ENCODE data around the gene PCSK4.
A peak's percentile ranks its signal among the peaks of the same experiment; 100 is the strongest.
"Not testable (repeated sequence)": the region's sequence is repeated elsewhere in the genome, so short reads cannot be mapped to it uniquely, and the experiment has no call there.

PCSK4 gene

DNA sequence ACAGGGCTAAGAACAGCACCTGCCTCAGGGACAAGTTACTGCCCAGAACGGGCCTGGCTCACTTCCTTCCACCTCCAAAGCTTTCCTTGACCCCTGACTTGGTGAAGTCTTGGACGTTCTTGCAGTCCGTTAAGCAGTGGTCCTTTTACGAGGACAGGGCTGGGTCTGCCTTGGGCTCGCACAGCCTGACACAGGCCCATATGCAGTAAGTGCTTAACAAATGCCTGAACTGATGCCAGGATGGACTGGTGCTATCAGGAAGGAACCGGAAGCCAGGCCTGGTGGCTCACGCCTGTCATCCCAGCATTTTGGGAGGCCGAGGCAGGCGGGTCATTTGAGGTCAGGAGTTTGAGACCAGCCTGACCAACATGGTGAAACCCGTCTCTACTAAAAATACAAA is 31.9 kb upstream of the PCSK4 start:
- no peak for DNase-seq (ENCODE audit: low spot score)

DNA sequence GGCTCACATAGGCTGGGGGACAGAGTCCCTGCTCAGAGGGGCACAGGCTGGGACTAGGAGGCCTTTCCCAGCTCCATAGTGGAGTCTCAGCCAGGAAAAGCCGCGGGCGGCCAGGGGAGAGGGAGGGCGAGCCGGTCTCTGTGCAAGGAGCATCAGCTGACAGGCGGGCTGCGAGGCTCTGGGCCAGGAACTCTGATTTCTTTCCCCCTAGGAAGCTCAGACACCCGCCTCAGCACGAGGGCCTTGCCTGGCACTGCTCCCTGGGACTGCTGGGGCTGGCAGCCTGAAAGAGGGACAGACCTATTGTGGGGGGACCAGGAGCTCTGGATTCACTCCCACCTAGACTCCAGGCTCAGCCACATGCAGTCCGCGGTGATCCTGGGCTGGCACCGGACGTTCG is 31.5 kb upstream of the PCSK4 start:
- DNase-seq (ENCODE audit: low spot score): no peak

DNA sequence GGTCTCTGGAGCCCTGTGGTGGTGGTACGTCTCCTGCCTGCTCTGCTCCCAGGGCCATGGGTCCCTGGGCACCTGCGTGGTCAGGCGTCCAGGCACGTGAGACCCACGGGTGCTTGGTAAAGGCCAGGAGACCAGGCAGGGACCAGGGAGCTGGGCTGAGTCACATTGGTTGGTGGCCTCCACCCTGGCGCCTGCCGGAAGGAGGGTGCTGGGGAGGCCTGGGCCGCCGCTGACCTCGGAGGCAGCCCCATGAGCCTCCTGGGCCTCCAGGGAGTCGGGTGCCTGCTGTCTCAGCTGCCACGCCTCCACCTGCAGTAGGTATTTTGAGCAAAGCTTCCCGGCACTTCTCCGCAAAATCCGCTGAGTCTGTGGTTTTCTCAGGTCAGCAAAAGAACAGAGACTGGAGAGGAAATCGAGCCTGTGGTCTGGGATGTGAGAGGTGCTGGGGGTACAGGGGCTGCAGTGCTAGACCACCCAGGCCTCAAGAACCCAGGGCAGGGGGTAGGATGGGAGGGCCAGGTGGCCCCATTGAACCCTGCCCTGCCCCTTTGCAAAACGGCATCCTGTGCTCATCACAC is 30.1 kb upstream of the PCSK4 start:
- DNase-seq (ENCODE audit: low spot score): no peak

DNA sequence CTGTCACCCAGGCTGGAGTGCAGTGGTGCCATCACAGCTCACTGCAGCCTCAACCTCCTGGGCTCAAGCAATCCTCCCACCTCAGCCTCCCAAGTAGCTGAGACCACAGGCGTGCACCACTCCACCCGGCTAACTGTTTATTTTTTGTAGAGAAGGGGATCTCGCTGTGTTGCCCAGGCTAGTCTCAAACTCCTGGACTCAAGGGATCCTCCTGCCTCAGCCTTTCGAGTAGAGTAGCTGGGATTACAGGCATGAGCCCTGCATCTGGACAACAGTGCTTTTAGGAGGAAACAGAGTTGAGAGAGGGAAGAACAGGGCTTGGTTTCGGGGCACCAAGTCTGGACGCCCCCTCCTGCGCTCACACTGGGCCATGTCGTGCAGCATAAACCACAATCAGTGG is 29.7 kb upstream of the PCSK4 start:
- not testable (repeated sequence) for DNase-seq (ENCODE audit: low spot score)

DNA sequence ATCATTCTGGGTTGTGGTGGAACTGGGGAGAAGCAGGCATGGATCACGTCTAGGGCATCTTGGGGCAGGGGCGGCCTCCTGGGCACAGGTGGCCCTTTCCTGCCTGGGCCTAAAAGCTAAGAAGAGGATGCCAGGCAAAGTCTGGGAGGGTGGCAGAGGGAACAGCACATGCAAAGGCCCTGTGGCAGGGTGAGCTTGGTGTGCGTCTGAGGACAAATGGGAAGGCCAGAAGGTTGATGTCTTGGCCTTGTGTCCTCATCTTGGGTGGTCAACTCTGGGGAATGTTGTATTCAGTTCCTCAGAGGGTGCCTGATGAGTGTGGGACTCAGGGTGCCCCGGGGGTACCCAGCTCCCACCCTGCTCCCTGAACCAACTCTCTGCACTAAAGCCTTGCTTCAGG is 28.3 kb upstream of the PCSK4 start:
- DNase-seq (ENCODE audit: low spot score): no peak

DNA sequence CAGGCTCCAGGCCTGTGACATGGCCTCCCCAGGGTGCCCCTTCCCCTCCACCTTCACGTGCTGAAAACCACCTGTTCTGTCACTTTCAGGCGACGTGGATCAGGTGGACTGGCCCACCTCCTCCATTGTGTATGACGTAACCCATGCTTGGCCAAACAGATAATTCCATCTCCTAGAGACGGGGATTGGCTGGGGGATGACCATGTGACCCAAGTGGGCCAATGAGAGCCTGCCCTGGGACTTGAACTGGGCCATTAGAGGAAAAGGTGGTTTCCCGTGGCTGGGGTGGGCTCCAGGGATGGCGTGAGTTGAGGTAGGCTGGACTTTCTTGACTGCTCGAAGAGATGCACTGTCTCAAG is 26.2 kb upstream of the PCSK4 start:
- DNase-seq (ENCODE audit: low spot score): no peak

DNA sequence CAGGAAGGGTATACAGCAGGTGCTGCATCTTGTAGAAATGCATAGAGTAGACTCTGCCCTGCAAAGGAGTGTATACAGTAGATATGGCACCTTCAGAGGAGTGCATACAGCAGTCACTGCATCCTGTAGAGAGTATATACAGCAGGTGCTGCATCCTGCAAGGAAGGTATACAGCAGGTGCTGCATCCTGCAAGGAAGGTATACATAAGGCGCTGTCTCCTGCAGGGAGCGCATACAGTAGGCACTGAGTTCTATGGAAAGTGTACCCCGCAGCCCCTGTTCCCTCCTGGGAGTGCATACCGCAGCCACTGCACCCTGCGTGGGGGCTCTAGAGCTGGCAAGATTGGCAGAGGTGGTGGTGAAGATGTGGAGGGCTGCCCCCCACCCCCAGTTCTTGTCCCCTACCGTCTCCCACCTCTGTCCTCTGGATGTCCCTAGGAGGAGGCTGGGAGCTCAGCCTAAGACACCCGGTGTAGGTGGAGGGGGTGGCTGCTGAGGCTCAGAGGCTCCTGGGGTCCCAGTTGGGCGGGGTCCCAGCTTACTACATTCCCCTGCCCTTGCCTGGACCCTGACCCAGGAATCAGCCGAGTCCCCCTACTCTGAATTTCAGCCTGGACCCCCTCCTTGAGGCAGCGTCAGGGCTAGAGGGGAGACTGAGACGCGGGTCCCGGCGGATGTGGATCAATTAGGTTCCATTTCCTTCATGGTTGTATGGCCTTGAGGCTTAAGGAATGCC is 25.0 kb upstream of the PCSK4 start:
- no peak for DNase-seq (ENCODE audit: low spot score)

DNA sequence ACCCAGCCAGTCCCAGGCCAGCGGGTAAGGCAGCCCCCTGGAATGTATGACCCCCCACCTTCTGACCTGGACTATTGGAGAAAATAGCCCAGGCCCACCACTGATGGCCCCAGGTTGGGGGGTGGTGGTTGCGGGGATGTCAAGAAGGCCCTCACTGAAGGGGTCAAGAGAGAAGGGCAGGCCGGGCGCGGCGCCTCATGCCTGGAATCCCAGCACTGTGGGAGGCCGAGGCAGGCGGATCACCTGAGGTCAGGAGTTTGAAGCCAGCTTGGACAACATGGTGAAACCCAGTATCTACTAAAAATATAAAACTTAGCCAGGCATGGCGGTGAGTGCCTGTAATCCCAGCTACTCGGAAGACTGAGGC is 24.1 kb upstream of the PCSK4 start:
- DNase-seq (ENCODE audit: low spot score): no peak

DNA sequence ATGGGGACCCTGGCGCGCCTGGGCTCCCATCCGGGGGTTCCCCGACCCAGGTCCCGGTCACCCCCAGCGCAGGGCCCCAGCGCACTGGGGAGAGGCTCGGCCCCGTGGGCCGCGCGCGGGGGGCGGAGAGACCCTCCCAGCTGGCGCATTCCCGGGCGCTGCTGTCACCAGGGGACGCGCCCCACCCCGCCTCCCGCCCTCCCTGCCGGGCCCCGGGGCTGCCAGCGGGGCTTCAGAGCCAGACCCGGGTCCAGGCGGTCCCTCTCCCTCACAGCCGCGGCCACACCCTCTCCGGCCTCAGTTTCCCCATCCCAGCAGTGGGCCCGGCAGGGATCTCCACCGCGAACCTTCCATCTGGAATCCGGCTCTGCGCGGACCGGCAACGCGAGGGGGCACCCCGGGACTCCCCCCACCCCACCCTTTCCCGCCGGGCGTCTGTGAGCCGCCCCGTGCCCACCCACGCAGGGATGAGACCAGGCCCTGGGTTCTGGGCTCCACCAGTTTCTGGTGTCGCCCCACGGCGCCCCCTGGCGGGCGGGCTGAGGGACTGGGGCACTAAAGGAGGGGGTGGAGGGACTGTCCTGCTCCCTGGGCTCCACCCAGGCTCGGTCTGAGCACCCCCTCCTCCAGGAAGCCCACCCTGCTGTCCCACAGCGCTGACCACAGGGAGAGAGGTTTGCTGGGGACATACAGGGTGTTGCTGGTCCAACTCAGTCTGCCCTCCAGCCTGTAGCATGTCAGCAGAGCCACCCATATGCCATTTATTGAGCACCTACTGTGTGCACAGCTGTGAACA is 23.5 kb upstream of the PCSK4 start:
- DNase-seq (ENCODE audit: low spot score): peak; percentile 82

DNA sequence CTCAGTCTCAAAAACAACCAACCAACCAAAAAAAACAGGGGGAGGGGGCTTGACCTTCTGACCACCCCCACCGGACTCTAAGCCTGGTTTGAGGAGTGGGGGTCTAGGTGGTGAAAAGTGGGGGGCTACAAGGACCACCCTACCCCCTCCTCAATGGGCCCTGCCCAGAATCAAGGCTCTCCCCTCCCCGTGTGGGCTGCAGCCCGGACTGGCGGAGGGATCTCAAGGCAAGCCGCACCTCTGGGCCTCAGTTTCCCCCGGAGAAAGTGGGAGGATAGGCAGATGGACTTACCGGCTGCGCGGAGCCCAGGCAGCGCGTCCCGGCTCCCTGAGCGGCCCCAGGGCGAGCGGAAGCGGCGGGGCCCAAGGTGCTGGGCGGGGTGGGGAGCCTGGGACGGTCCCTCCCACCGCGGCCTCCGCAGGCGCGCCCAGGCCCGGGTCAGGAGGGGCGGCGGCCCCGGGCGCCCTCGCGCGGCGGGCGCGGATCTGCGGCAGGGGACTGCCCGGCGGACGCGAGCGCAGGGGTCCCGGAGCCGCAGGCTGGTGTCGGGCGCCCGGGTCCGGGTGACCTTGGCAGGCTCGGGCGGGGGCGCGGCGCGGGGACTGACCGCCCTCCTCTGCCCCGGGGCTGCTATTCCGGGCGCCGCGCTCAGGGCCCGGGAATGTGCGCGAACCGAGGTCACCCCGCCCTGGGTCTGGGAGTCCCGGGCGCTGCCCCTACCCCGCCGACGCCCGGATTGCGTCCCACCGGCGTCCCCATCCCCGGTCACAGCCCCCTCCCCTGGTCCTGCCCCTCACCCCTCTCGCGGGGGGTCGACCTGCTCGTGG is 22.7 kb upstream of the PCSK4 start, which contains the start of gene ADAMTSL5:
ADAMTSL5 (minus strand) TSS at position 349 of the 828 bp plus-strand sequence. CDS start 2,076 bp downstream, outside the sequence.
- peak; percentile 82 for DNase-seq (ENCODE audit: low spot score)

DNA sequence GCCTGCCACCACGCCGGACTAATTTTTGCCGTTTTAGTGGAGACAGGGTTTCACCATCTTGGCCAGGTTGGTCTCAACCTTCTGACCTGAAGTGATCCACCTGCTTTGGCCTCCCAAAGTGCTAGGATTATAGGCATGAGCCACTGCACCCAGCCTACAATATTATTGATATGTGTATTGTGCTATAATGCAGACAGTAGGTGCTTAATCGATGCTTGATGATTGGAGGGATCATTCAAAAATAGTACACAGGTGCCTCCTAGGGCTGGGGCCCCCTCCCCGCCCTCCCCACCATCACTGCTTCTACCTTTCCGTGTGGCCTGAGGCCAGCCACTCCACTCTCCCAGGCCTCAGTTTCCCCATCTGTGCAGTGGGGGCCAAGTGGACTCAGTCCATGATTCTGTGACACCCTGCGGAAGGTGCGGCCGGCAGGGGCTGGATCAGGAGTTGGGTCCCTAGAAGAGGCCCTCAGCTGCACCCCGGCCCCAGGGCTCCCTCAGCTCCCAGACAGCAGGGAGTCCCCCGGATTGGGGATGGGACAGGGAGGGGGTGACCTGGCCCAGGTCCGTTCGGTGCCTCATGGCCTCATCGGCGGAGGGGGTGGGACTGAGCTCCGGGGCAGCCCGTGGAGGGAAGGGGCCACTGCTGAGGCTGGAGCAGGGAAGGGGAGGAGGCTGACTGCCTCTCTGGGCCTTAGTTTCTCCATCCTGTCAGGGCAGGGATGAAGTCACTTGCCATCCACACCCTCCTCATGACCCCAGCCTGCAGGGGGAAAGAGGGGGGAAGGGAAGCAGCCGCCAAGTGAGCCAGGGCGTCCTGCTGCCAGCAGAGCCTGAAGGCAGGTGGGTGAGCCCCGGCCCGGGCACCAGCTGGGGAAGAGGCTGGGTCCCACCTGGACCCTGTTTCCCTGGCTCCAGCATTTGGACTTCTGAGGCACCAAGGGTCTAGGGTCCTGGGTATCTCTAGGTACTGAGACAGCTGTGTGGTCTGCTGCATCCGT is 21.5 kb upstream of the PCSK4 start:
- DNase-seq (ENCODE audit: low spot score): no peak

DNA sequence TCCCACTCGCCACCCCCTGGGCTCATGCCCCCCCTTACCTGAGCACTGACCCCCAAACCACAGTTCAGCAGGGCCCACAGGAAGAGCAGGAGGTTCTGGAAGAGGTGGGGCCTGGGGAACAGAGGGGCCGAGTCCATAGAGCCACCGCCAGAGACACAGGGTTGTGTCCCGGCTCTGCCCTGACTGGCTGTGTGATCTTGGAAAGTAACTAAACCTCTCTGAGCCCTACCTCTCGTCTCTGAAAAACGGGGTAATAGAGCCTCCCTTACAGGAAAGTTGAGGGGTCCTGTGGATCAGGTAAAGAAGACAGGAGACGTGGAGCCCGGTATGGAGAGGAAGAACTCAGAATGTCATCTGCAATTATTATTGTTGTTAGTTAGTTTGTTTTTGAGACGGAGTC is 20.7 kb upstream of the PCSK4 start:
- DNase-seq (ENCODE audit: low spot score): no peak

DNA sequence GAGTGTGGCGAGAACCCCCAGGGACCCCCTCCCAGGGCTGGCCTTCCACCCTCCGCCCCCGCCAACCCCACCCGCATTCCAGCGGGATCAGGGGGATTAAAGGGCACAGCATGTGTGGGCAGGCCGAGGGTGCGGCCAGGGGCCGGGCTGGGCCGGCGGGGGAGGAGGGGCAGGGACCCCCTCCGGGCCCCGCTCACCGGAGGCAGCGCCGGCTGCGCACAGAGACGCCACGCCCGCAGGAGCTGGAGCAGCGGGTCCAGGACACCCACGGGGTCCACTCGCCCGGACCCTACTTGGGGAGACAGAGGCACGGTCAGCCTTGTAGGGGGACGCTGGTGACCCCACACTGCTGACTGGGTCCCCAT is 20.3 kb upstream of the PCSK4 start:
- no peak for DNase-seq (ENCODE audit: low spot score)

DNA sequence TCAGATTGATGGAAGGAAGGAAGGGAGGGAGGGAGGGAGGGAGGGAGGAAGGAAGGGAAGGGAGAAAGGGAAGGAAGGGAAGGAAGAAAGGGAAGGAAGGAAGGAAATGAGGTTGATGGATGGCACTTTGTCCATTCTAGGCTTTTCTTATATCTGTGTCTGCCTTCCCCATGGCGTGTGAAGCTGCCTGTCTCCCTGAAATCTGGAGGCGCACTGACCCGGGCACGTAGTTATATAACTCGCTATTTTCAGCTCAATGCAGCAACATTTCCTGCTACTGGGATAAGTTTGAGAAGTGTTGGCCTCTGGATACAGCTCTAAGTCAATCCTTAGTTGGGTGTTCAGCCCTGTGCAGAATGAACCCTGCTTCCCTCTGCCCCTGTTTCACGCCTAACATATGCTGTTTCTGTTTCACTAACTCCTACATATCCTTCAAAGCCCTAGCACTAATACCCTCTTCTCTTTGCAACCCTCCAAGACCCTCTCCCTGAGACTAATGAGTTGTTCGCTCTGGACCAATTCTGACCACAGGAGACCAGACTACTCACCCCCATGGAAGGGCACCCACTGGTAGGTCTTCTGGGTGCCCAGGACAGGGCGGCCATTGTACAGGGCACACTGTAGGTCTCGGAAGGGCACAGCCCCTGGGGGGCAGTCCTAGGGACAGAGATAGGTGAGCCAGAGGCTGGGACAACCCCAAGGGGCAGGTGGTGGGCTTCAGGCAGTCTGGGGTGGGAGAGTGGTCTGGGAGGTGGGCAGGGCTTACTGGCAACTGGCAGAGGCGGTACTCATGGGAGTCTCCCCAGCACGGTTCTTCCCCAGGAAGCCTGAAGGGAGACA is 19.7 kb upstream of the PCSK4 start:
- no peak for DNase-seq (ENCODE audit: low spot score)

DNA sequence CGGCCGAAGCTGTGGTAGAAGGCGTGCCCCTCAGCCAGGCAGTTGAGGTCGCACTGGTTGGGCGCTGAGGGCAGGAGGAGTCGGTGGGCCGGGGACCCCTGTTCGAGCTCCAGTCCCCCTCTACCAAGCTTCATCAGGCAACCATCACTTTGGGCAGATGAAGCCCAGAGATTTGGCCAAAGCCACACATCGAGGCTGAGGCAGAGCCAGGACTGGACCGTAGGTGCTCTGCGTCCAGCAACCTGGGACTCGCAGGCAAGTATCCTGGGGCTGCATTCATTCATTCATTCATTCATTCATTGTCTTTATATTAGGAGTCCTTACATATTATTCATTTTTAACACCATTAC is 18.3 kb upstream of the PCSK4 start:
- no peak for DNase-seq (ENCODE audit: low spot score)

DNA sequence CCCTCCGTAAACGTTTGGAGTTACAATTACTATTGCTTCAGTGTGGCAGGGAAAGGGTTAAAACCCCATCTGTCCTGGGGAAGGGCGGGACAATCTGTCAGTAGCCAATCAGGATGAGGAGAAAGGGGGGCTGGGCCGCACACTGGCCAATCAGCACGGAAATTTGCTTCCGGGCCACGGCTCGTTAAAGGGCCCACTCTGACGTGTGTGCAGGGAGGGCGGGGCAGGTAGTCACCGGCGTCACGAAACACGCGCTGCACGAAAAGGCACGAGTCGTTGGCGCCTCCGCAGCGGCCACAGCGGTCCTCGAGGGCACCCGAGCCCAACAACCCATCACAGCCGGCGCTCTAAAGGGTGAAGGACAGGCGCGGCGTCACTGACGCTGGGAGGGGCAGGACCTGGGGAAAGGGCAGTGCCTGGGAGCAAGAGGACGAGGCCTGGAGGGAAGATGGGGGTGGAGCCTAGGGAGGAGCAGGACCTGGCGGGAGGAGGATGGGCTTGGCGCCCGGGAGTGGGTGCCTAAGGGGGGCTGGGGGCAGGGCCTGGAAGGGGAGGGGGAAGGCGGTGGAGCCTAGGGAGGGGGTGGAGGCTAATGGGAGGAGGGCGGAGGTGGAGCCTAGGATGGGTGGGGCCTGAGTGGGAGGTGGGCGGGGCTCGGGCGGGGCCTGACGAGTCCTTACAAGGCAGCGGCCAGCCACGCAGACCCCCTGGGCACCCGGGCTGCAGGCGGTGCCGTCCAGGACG is 17.8 kb upstream of the PCSK4 start:
- peak; percentile 100 for DNase-seq (ENCODE audit: low spot score)

DNA sequence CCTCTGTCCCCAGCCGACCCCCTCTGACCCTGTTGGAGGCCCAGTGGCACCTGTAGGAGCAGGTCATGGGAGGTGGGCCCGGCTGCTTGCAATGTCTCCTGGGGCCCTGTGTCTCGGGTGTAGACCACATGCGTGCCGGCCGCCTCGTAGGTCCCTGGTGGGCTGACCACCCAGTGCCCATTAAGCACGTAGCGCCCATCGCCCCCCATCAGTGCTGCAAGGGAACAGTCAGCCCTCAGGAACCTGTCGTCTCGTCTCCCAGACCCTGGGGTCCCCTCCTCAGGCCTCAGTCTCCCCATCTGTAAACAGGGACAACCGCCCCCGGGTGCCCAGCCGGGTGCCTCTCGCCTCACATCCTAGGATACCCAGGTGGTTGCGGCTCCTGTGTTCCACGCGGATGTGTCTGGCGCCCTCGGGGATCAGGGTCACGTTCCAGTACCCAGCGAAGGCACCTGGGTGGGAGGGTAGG is 17.1 kb upstream of the PCSK4 start:
- no peak for DNase-seq (ENCODE audit: low spot score)

DNA sequence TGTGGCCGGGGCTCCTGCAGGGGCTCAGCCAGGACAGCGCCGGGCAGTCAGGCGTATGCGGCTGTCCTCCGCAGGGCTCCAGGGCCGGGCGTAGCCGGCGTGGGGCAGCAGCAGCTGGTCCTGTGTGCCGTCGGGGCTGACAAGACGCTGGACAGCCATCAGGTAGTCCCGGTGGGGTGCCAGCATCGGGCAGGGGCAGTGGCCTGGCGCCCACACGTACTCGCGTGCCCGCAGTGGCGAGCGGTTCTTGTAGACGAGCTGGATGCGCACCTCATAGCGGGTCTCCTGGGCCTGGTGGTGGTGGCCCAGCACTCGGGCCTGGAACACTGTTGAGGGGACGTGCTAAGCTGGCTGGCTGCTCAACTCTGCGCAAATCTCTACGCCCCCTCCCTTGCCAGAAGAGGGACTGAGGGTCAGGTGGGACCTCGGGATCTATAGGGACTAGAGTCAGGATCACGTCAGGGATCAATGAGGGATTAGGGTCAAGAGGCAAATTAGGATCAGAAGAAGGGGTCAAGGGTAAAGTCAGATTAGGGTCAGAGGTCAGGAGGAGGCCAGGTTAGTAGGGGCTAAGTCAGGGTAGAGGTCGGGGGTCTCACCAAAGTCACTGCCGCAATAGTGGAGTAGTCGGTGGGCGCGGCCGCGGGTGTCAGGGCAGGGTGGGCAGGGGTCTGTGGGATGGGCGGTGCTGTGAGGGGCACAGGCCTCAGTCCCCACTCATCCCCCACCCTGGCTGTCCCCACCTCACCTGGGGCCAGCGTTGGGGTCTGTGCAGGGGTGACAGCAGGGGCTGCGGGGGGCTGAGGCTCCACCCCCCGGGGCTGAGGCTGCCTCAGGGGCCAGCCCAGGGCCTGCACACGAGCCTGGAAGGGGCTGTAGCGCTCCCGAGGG is 16.1 kb upstream of the PCSK4 start:
- DNase-seq (ENCODE audit: low spot score): no peak

DNA sequence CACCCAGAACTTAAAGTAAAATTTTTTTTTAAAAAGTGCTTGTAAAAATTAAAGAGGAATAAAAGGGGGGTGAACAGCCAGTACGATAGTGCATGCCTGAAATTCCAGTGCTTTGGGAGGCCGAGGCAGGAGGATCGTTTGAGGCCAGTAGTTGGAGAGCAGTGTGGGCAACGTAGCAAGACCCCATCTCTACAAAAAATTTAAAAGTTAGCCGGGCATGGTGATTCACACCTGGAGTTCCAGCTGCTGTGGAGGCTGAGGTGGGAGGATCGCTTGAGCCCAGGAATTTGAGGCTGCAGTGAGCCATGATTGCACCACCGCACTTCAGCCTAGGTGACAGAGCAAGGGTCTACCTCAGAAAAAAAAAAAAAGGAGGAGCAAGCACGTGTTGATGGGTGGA is 14.9 kb upstream of the PCSK4 start:
- DNase-seq (ENCODE audit: low spot score): no peak
